GM19438 (cell line): ENCODE data around the gene ANK2.
A peak's percentile ranks its signal among the peaks of the same experiment; 100 is the strongest.

Source experiments
- ATAC-seq: cut with Tn5 transposase; IDR thresholded peaks from one replicate; pipeline ENCODE4 v1.9.1; 2021; ENCODE audit warnings: low read depth; ENCODE audit not compliant: unreplicated experiment

Gene ANK2

GRCh38 chr4:113382704-113383103 lies 333.3 kb downstream of the ANK2 start:
- no peak for ATAC-seq

GRCh38 chr4:113383111-113383785 lies 333.8 kb downstream of the ANK2 start:
- no peak for ATAC-seq

- ATAC-seq = no peak
Observed at GRCh38 chr4:113384600-113384999, 335.1 kb downstream of the ANK2 start.

DNA sequence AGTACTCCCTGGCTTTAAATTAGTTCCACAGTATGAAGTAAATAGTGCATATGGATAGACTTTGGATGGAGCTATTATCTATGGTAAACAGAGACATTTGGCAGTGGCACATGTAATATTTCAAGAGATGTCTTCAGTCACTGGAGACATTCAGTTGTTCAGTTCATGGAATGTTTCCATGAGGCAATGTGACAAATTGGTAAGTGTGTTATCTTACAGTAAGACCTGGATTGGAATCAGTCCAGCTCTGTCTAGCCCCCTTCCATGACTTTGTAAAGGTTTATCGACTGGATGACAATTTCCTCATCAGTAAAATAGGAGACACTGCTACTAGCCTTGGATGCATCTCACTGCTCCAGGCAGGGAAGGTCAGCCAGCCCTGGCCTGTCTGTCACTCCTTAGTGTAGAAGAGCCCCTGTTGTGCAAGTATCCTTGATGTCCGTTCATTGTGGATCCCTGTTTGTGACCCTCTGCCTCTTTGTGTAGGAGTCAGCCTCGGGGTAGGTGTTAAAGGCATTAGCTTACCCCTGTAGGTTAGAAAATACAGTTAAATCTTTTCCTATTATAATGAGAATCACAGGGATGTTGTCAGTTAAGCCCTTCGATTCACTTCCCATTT lies 335.9 kb downstream of the ANK2 start:
- no peak for ATAC-seq

- ATAC-seq = no peak
Observed at GRCh38 chr4:113389160-113389559, 339.7 kb downstream of the ANK2 start.

DNA sequence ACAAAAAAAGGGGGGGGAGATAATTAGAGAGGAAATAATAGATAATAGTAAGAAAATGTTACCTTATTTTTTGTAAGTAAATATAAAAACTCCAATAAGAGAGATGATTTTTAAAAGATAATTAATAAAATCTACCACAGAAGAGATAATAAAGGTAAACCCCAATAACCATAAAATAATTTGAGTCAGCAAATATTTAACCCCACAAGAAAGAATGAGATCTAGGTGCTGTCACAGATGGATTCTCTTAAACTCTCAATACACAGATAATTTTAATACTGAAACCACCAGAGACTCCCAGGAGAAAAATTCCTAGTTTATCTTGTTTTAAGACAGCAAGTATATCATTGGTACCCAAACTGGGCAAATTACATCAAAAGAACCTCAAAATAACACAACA lies 341.4 kb downstream of the ANK2 start:
- no peak for ATAC-seq

DNA sequence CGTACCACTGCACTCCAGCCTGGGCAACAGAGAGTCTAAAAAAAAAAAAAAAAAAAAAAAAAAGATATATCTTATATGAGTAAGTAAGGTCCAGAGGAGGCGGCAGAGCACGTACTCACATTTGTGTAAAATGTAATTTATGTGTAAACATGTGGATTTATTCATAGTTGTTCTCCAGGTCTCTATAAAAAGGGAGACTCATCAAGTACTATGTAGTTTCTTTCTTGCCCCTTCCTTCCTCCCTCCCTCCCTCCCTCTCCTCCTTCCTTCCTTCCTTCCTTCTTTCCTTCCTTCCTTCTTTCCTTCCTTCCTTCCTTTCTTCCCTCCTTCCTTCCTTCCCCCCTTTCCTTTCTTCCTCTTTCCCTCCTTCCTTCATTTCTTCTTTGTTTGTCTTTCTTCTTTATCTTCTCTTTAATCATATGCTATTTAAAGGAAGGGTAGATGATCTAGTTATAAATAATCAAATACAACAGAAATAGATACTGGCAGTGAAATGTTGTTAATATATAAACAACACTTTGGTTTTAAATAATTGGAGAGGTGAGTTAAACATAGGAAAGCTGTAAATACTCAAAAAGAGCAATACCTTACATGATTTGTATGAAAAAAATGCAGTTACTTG lies 344.8 kb downstream of the ANK2 start:
- no peak for ATAC-seq

DNA sequence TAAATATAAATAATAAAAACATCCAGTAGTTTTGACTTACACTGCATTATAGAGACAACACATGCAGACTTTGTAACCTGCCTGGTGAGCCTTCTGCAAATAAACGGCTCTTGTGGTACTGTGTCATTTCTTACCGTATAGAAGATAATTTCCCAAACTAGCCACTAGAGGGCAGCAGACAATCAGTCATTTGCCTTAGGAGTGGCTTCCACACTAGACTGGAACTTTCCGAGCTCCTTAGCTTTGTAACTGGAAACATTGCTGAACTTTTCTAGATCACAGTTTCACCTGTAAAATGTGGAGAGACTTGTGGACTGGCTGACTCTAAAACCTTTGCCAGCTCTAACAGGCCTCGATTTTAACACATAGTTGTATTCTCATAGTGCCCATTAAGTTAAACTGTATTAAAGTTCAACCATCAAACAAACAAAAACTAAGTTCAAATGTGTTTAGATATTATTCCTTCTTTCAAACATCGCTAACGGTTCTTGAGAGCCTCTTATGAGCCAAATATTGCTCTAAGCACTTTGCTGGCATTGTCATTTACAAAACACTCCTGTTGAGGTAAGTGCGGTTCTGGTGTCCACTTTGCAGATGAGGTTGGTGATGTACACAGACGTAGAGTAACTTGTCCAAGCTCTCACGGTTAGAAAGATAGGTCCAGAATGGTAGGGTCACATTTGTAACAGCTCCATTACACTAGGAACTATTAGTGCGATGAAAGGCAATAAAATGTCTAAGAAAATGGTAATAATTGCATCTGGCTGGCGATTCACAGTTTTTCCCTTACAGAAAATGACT lies 345.5 kb downstream of the ANK2 start:
- peak; percentile 87 for ATAC-seq

- no peak for ATAC-seq
Observed at GRCh38 chr4:113397114-113397701, 347.8 kb downstream of the ANK2 start.

GRCh38 chr4:113398441-113399143 lies 349.1 kb downstream of the ANK2 start:
- ATAC-seq = no peak

- ATAC-seq = no peak
Observed at GRCh38 chr4:113404167-113404571, 354.7 kb downstream of the ANK2 start.

DNA sequence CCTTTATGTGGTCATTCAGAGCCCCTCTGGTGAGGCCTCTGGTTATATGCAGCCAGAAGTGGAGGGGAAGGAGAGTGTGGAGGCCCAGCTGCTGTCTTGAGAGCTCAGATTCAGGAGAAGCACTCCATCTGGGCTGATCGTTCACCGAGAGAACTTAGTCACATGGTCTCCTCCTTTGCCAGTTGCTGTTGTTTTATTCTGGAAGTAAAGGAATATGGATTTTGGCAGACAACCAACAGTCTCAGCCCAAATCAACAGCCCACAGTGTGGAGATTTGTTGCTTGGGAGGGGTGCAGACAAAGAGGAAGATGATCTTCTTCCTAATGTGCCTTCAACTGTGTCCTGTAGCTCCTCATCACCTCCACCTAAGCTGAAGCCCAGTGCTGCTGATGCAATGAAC lies 355.4 kb downstream of the ANK2 start:
- ATAC-seq = no peak

DNA sequence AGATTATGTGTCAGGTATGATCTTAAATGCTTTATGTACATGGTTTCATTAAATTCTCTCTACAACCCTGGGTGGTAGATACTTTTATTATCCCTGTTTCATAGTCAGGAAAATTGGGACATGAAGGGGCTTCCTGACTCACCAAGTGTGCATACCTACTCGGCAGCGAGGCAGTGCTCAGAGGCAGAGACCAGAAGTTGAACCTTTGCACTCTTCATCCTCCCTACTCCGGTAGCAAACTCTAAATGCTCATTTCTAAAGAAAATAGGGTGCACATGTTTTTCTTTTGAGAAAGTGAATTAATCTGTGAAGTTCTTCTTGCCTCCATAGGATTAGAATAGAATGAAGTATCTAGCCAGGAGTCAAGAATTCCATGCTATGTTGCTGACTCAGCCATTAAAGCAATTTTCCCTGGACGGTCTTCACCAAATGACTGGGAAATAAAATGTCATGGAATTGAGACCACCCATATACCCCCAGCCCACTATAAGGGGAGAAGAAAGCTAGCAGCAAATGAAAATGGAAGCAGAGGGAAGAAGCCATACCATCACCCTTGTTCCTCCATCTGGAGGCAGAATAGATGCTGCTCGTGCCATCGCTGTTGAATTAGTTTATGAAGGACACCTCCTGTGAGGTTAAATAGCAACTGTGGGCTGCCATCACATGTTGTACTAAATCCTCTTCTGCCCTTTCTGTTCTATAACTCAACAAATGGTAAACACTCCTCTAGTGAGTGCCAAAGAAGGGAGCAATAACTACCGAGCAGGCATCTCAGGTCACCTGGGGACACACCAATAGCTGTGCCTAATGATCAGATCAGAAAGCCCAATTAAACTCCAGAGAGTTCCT lies 356.6 kb downstream of the ANK2 start:
- ATAC-seq = no peak

- ATAC-seq = no peak
Observed at GRCh38 chr4:113406723-113407016, 357.2 kb downstream of the ANK2 start.

GRCh38 chr4:113407409-113407808 lies 358.0 kb downstream of the ANK2 start:
- ATAC-seq = no peak

DNA sequence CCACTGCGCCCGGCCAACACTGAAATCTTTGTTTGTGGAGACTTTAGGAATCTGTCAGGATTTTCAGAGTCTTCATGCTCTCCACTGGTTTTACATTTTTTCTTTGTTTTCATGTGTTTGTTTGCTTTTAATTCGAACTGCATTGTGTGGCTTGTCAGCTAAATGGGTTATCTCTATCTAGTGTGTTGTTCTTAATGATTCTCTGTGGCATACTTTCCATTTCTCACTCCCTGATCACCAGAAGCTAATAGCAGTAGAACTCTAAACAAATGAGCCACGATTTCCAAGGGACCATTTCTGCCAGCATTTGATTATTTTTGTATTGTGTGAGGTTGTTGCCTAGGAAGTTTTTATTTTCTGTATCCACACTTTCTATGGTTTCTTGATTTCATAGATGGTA lies 359.7 kb downstream of the ANK2 start:
- ATAC-seq = no peak

GRCh38 chr4:113410686-113411085 lies 361.2 kb downstream of the ANK2 start:
- no peak for ATAC-seq

DNA sequence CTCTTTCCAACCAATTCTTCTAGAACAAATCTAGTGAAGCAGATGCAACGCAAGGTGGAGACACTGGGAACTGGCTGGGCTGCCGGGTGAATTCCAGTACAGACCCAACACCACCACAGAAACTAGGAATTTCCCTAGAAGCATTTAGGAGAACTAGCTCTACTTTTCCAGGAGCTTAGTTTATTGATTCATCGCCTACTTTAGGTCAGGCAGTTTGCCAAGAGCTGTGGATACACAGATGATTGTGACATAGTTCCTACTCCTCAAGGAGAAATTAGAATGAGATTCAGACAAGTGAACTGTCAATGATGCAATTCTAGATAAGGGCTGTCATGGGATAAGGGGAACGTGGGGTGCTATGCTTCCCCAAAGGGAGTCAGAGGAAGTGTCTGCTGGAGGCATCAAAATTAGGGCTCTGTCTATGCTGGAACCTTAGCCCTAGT lies 362.1 kb downstream of the ANK2 start:
- no peak for ATAC-seq

DNA sequence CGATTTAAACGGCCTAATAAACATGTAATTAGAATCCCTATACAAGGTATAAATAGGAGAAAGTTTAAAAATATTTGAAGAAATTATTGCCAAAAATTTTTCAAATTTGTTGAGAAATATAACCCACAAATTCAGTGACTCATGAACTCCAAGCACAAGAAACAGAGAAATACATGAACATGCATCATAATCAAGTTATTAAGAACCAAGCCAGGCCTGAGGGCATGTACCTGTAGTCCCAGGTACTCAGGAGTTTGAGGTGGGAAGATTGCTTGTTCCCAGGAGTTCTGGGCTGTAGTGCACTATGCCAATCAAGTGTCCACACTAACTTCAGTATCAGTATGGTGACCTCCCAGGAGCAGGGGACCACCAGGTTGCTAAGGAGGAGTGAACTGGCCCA lies 370.2 kb downstream of the ANK2 start:
- ATAC-seq = no peak

- no peak for ATAC-seq
Observed at GRCh38 chr4:113420938-113421337, 371.5 kb downstream of the ANK2 start.
